Transverse colon (tissue), 4 donors: ENCODE data around the gene TOR1AIP2. TPM values are rescaled to one million over a fixed set of nuclear protein-coding genes. Genes with fewer than 3 reads are reported as not detected.

ENCODE experiments used
- DNase-seq: peaks from one replicate; pipeline ENCODE4 v3.0.0-alpha.2; 2019
- H3K27ac ChIP-seq, 4 donors: fragments of 200-600 bp; sonication (generic); 2 replicates each; pipeline ENCODE4 v1.5.1; 2016 to 2018; ENCODE audit warnings: inconsistent platforms in 4 of 4
- H3K27me3 ChIP-seq: fragments of 200-600 bp; sonication (generic); 2 replicates; pipeline ENCODE4 v1.5.1; 2017; ENCODE audit warnings: inconsistent platforms
- H3K36me3 ChIP-seq, 4 donors: fragments of 200-600 bp; sonication (generic); 2 replicates each; pipeline ENCODE4 v1.5.1; 2017 to 2019; ENCODE audit warnings: inconsistent platforms in 4 of 4
- H3K4me1 ChIP-seq, 4 donors: fragments of 200-600 bp; sonication (generic); 2 replicates each; pipeline ENCODE4 v1.5.1; 2017 to 2020; ENCODE audit warnings: inconsistent platforms in 4 of 4
- H3K4me3 ChIP-seq, 4 donors: fragments of 200-600 bp; sonication (generic); 1 replicate in 1 of 4; 2 replicates in 3 of 4; pipeline versions ENCODE4 v1.5.1 to v1.6.1; 2017 to 2019; ENCODE audit warnings: inconsistent platforms in 4 of 4
- H3K9me3 ChIP-seq, 2 donors: fragments of 200-600 bp; sonication (generic); 2 replicates each; pipeline ENCODE4 v1.5.1; 2017 to 2019; ENCODE audit warnings: inconsistent platforms in 2 of 2
- EP300 ChIP-seq: sonication (generic); formaldehyde crosslinking; IDR thresholded peaks from one replicate; pipeline ENCODE4 v1.6.1; 2017; ENCODE audit warnings: antibody characterized with exemption, low read depth
- POLR2A ChIP-seq: fragments of 450-650 bp; IDR thresholded peaks from one replicate; pipeline ENCODE4 v1.6.1; 2016; ENCODE audit warnings: antibody characterized with exemption, mild to moderate bottlenecking, moderate library complexity
- POLR2AphosphoS5 ChIP-seq, 3 donors: sonication (generic); formaldehyde crosslinking; IDR thresholded peaks; one replicate each; pipeline ENCODE4 v1.6.1; 2016; ENCODE audit warnings: antibody characterized with exemption in 3 of 3
- WGBS, 2 donors: methylation state at CpG; one replicate each; pipeline ENCODE4 v1.1.5; 2018; ENCODE audit warnings: low coverage in 1 of 2; 5-methylcytosine and 5-hydroxymethylcytosine counted together
- in situ Hi-C, 4 donors: fragments of 200-750 bp; cut with MboI; loops; one replicate each; pipeline versions ENCODE4 v1.15.0 to v1.15.1; 2017; ENCODE audit warnings: low sequenced_read_pairs in 3 of 4, low pct_ligation_motif_present in 1 of 4, low pct_unique_long_range_greater_than_20kb in 1 of 4
- intact Hi-C: fragments of 100-400 bp; cut with DNase I; formaldehyde crosslinking; loops from one replicate; pipeline ENCODE4 v1.15.1; 2023; ENCODE audit warnings: low total_unique reads
- total RNA-seq, 4 donors: library from RNA; depleted of rRNA; stranded (reverse); fragments of >200 nt; gene quantifications; one replicate each; pipeline ENCODE4 v1.1.0, GENCODE V29; 2016
- TF ChIP-seq, protein P1 (sequence below), 5 experiments: fragments of 200-600 bp in 3 of 5; fragments of 450-650 bp in 2 of 5; sonication (generic) in 3 of 5; IDR thresholded peaks; 1 replicate in 2 of 5; 2 replicates in 3 of 5; pipeline ENCODE4 v1.5.1; 2016 to 2017; ENCODE audit warnings: antibody characterized with exemption in 5 of 5, inconsistent platforms in 3 of 5, mild to moderate bottlenecking in 2 of 5, moderate library complexity in 1 of 5

Gene TOR1AIP2
- total RNA-seq, 4 donors from 2014 or later: 46.0 to 107 (median 75.5) TPM

DNA sequence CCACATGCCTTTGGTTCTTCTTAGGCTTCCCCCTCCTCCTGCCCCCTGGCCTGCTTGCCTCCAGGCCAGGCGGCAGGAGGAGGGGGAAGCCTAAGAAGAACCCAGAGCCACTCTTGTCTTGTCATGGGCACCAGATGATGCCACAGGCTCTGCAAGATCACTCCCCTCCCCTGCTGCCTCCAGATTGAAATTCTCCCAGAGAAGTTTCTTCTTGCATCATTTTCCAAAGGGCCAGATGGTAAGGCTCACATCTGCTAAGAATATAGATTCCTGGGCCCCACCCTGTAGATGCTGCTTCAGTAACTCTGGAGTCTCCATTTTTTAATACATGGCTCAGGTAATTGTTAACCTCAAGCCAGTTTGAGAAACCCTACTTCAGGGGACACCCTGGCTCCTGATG lies 73.7 kb downstream of the TOR1AIP2 start:
- DNase-seq: no peak
- intact Hi-C loops (no loop called here), in situ Hi-C loops (loop anchor here in 3 of 4 donors (10.0 kb wide), 1 partner anchor 89 kb away; no protein-coding TSS in a partner anchor)
- Histone ChIP-seq H3K4me3 (no peak overlapping the region), H3K9me3 (no peaks in the 10 kb centered on the region), H3K4me1 (no peaks in the 10 kb centered on the region), H3K27ac (no peak overlapping the region), H3K27me3 (no peaks in the 10 kb centered on the region), H3K36me3 (no peaks in the 10 kb centered on the region)
- WGBS, 2 donors: 93% methylated on average over 1 of the region's 1 CpG; no CpG with 5 or more reads in 1 of the 2 donors
- TF ChIP-seq EP300 (no peak), POLR2A (no peak), POLR2AphosphoS5 (IDR thresholded peaks at IDR 0.05) (no peak)
- TF ChIP-seq, protein P1, sequence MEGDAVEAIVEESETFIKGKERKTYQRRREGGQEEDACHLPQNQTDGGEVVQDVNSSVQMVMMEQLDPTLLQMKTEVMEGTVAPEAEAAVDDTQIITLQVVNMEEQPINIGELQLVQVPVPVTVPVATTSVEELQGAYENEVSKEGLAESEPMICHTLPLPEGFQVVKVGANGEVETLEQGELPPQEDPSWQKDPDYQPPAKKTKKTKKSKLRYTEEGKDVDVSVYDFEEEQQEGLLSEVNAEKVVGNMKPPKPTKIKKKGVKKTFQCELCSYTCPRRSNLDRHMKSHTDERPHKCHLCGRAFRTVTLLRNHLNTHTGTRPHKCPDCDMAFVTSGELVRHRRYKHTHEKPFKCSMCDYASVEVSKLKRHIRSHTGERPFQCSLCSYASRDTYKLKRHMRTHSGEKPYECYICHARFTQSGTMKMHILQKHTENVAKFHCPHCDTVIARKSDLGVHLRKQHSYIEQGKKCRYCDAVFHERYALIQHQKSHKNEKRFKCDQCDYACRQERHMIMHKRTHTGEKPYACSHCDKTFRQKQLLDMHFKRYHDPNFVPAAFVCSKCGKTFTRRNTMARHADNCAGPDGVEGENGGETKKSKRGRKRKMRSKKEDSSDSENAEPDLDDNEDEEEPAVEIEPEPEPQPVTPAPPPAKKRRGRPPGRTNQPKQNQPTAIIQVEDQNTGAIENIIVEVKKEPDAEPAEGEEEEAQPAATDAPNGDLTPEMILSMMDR (IDR thresholded peaks at IDR 0.05): no peak

DNA sequence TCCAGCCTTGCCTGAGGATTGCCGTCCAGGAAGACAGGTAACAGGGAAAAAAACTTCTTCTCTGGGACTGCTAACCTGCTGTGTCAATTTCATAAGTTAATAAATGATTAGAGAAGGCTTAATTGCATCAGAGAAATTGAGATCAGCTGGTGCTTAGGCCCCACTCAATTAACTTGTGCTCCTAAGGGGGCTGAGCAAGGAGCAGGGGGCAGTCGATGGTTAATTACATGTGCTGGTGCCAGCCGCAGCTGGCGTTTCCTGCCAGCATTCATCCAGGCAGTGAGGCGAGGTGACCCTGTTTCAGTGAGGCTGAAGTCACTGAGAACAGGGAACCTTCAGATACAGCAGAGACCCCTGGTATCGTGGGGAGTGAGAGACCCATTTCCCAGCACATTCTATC lies 74.5 kb downstream of the TOR1AIP2 start:
- Histone ChIP-seq H3K9me3 (no peaks in the 10 kb centered on the region), H3K27me3 (no peaks in the 10 kb centered on the region), H3K27ac (no peak overlapping the region), H3K4me3 (no peak overlapping the region), H3K36me3 (no peaks in the 10 kb centered on the region), H3K4me1 (no peaks in the 10 kb centered on the region)
- WGBS, 2 donors: 69 to 80% methylated on average over 1 to 6 of the region's 6 CpGs
- in situ Hi-C loops (loop anchor here in 3 of 4 donors (10.0 kb wide), 1 partner anchor 88 kb away; no protein-coding TSS in a partner anchor), intact Hi-C loops (no loop called here)
- DNase-seq: no peak
- TF ChIP-seq POLR2AphosphoS5 (IDR thresholded peaks at IDR 0.05): no peak
- TF ChIP-seq, protein P1 (IDR thresholded peaks at IDR 0.05): no peak
- TF ChIP-seq EP300: no peak
- TF ChIP-seq POLR2A: no peak

DNA sequence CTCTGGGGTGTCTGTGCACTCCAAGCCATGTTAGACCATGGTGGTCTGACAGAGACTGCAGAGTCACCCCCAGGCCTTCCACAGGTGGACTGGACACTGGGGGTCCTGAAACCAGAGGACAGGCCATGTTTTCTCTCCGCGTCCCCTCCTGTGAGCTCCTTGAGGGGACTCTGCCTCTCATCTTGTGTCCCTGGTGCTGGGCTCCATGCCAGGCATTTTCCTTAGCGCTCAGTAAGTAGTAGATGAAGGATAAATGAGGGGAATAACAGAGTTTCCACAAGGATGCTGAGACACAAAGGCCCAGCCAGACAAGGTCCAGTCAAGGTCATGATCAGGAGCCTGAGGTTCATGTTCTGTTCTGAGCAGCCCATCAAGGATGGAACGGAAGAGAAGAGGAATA lies 77.1 kb downstream of the TOR1AIP2 start:
- no peak for TF ChIP-seq POLR2AphosphoS5 (IDR thresholded peaks at IDR 0.05)
- TF ChIP-seq EP300: no peak
- TF ChIP-seq, protein P1 (IDR thresholded peaks at IDR 0.05): no peak
- no peak for TF ChIP-seq POLR2A
- Histone ChIP-seq H3K27ac (no peak overlapping the region), H3K9me3 (no peaks in the 10 kb centered on the region), H3K36me3 (no peaks in the 10 kb centered on the region), H3K4me1 (no peaks in the 10 kb centered on the region), H3K4me3 (no peak overlapping the region), H3K27me3 (no peaks in the 10 kb centered on the region)
- no peak for DNase-seq
- WGBS, 2 donors: 91 to 100% methylated on average over 1 to 4 of the region's 4 CpGs
- intact Hi-C loops (no loop called here), in situ Hi-C loops (loop anchor here in 3 of 4 donors (10.0 kb wide), 1 partner anchor 86 kb away; no protein-coding TSS in a partner anchor)

DNA sequence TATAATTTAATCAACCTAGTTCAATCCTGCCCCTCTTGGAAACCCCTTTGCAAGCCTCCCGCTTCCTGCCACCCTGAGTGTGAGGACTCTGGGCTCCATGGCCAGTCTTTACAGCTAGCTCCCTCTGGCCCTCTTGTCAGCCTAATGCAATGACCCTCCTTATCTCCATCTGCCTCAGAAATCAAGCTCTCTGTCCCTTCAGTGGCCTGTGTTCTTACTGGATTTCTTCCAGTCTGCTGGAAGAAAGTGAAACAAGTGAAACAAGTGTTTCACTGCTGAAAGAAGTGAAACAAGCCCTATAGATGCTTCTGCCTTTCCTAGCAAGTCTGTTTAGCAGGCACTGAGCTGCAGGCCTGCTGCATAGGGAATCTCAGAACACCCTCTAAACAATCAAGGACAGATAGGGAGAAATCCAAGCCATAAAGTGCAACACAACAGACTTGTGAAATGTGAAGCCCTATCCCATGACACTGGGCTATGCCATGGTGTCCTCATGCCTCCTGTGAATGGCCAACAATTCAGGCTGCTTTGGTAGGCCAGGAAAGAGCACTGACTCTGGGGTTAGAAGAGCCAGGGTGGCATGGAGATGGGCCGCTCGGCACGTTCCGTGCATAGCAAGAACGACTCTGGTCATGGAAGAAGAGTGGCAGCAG lies 78.6 kb downstream of the TOR1AIP2 start:
- no peak for DNase-seq
- WGBS, 2 donors: 94% methylated on average over 6 of the region's 6 CpGs; no CpG with 5 or more reads in 1 of the 2 donors
- H3K36me3 ChIP-seq: no peaks in the 10 kb centered on the region
- no peak overlapping the region for H3K27ac ChIP-seq
- no peaks in the 10 kb centered on the region for H3K9me3 ChIP-seq
- intact Hi-C loops (no loop called here), in situ Hi-C loops (no loop called here)
- H3K27me3 ChIP-seq: no peaks in the 10 kb centered on the region
- H3K4me1 ChIP-seq: no peaks in the 10 kb centered on the region
- H3K4me3 ChIP-seq: no peak overlapping the region
- TF ChIP-seq POLR2AphosphoS5 (IDR thresholded peaks at IDR 0.05) (no peak), EP300 (no peak), POLR2A (no peak)
- TF ChIP-seq, protein P1 (IDR thresholded peaks at IDR 0.05): no peak
